Stomach (tissue), 9 donors: ENCODE measurements around the gene CYB5B. TPM values are rescaled to one million over a fixed set of nuclear protein-coding genes. Genes with fewer than 3 reads are reported as not detected.

Experiments
- DNase-seq, 2 donors: peaks; one replicate each; pipeline versions ENCODE4 v3.0.0 to v3.0.0-alpha.2; 2013 to 2019
- H3K27ac ChIP-seq, 5 donors: fragments of 200-600 bp in 4 of 5; sonication (generic) in 4 of 5; one replicate each; pipeline ENCODE4 v1.5.1; 2013 to 2019; ENCODE audit warnings: mild to moderate bottlenecking in 1 of 5, moderate library complexity in 1 of 5
- H3K27me3 ChIP-seq, 3 donors: fragments of 200-600 bp; sonication (generic); one replicate each; pipeline ENCODE4 v1.5.1; 2017 to 2019; ENCODE audit warnings: mixed run types in 1 of 3
- H3K36me3 ChIP-seq, 4 donors: fragments of 200-600 bp; sonication (generic); 1 replicate in 3 of 4; 2 replicates in 1 of 4; pipeline ENCODE4 v1.5.1; 2016 to 2019
- H3K4me1 ChIP-seq, 4 donors: fragments of 200-600 bp; sonication (generic); one replicate each; pipeline ENCODE4 v1.5.1; 2016 to 2019
- H3K4me3 ChIP-seq, 4 donors: fragments of 200-600 bp; sonication (generic) in 3 of 4; one replicate each; pipeline ENCODE4 v1.5.1; 2016 to 2019; ENCODE audit warnings: mild to moderate bottlenecking in 1 of 4
- H3K9me3 ChIP-seq, 4 donors: fragments of 200-600 bp; sonication (generic); one replicate each; pipeline ENCODE4 v1.5.1; 2016 to 2019
- CTCF ChIP-seq, 7 experiments: fragments of 450-650 bp in 4 of 7; fragments of 200-600 bp in 3 of 7; sonication (generic) in 3 of 7; IDR thresholded peaks; one replicate each; pipeline ENCODE4 v1.5.1; 2016 to 2019; ENCODE audit warnings: antibody characterized with exemption in 7 of 7, control low read depth in 2 of 7, mild to moderate bottlenecking in 1 of 7
- EP300 ChIP-seq: sonication (generic); formaldehyde crosslinking; IDR thresholded peaks from one replicate; pipeline ENCODE4 v1.6.1; 2017; ENCODE audit warnings: antibody characterized with exemption
- POLR2A ChIP-seq, 4 donors: fragments of 450-650 bp; IDR thresholded peaks; one replicate each; pipeline ENCODE4 v1.6.1; 2016; ENCODE audit warnings: antibody characterized with exemption in 4 of 4, control low read depth in 2 of 4, mild to moderate bottlenecking in 1 of 4, moderate library complexity in 1 of 4
- POLR2AphosphoS5 ChIP-seq, 3 donors: sonication (generic); formaldehyde crosslinking; IDR thresholded peaks; one replicate each; pipeline ENCODE4 v1.6.1; 2016; ENCODE audit warnings: antibody characterized with exemption in 3 of 3
- WGBS, 5 donors: extraction: QIAGEN DNeasy Blood & Tissue Kit in 3 of 5; methylation state at CpG; one replicate each; pipeline versions ENCODE4 v1.1.5 to v1.1.7; 2013 to 2018; 5-methylcytosine and 5-hydroxymethylcytosine counted together
- intact Hi-C: fragments of 100-400 bp; cut with DNase I; formaldehyde crosslinking; loops from one replicate; pipeline ENCODE4 v1.15.1; 2023; ENCODE audit warnings: low total_unique reads
- polyA plus RNA-seq, 3 donors: library from polyadenylated mRNA; stranded (reverse); fragments of 200-250 nt; gene quantifications; one replicate each; pipeline ENCODE4 v1.2.3, GENCODE V29; 2013
- total RNA-seq, 5 donors: library from RNA; depleted of rRNA; stranded (reverse); fragments of >200 nt; gene quantifications; one replicate each; pipeline versions ENCODE4 v1.1.0 to v1.2.3, GENCODE V29; 2014 to 2016
- donor health status: healthy with polysubstance abuse.
- donor health status: Bipolar disorder and iron deficiency.
- donor health status: healthy.

Gene CYB5B
- total and polyA plus RNA-seq, 8 donors: 9.3 to 76.3 (median 49.8) TPM

- TF ChIP-seq POLR2A (IDR thresholded peaks at IDR 0.05) (no peak), CTCF (IDR thresholded peaks at IDR 0.05) (no peak), EP300 (no peak), POLR2AphosphoS5 (IDR thresholded peaks at IDR 0.05) (no peak)
- H3K4me1 ChIP-seq: peaks cover 0 to 7% (median 0%) of the 10 kb centered on the region in 4 donors
- H3K9me3 ChIP-seq: no peaks in the 10 kb centered on the region
- no peak overlapping the region for H3K4me3 ChIP-seq
- no peak overlapping the region for H3K27ac ChIP-seq
- intact Hi-C loops: no loop called here
- H3K36me3 ChIP-seq: no peaks in the 10 kb centered on the region
- no peaks in the 10 kb centered on the region for H3K27me3 ChIP-seq
- 23 to 51% (median 32%) methylated on average over 4 of the region's 4 CpGs for WGBS, 5 donors
- DNase-seq: peak in 1 of 2 donors; percentile 26
These were observed 77.7 kb downstream of the CYB5B start for GRCh38 chr16:69501956-69502745.

- Histone ChIP-seq H3K36me3 (no peaks in the 10 kb centered on the region), H3K9me3 (no peaks in the 10 kb centered on the region), H3K27ac (no peak overlapping the region), H3K27me3 (no peaks in the 10 kb centered on the region), H3K4me3 (no peak overlapping the region), H3K4me1 (peaks cover 0 to 7% (median 0%) of the 10 kb centered on the region in 4 donors)
- TF ChIP-seq POLR2AphosphoS5 (IDR thresholded peaks at IDR 0.05): no peak
- intact Hi-C loops: no loop called here
- no peak for DNase-seq
- 91 to 97% (median 96%) methylated on average over 4 of the region's 4 CpGs for WGBS, 5 donors
These were observed 78.8 kb downstream of the CYB5B start for GRCh38 chr16:69503244-69503643.

- Histone ChIP-seq H3K27ac (no peak overlapping the region), H3K36me3 (no peaks in the 10 kb centered on the region), H3K27me3 (no peaks in the 10 kb centered on the region), H3K9me3 (no peaks in the 10 kb centered on the region), H3K4me3 (no peak overlapping the region), H3K4me1 (no peaks in the 10 kb centered on the region)
- TF ChIP-seq CTCF (IDR thresholded peaks at IDR 0.05): no peak
- no peak for TF ChIP-seq EP300
- TF ChIP-seq POLR2A (IDR thresholded peaks at IDR 0.05): no peak
- no peak for TF ChIP-seq POLR2AphosphoS5 (IDR thresholded peaks at IDR 0.05)
- 57 to 64% (median 60%) methylated on average over 4 of the region's 4 CpGs for WGBS, 5 donors
- intact Hi-C loops: no loop called here
- DNase-seq: no peak
These were observed 83.8 kb downstream of the CYB5B start for GRCh38 chr16:69508033-69508755.

DNA sequence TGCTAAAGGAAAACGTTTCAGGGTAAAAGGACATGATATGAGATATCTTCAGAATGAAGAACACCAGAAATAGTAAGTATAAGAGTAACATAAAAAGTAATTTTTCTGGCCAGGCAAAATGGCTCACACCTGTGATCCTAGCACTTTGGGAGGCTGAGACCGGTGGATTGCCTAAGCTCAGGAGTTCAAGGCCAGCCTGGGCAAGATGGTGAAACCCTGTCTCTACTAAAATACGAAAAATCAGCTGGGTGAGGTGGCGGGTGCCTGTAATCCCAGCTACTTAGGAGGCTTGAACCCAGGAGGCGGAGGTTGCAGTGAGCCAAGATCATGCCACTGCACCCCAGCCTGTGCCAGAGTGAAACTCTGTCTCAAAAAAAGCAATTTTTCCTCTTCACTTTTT is 84.7 kb downstream of the CYB5B start:
- Histone ChIP-seq H3K36me3 (no peaks in the 10 kb centered on the region), H3K27ac (no peak overlapping the region), H3K4me1 (no peaks in the 10 kb centered on the region), H3K9me3 (no peaks in the 10 kb centered on the region), H3K27me3 (no peaks in the 10 kb centered on the region), H3K4me3 (no peak overlapping the region)
- WGBS, 5 donors: 81 to 87% (median 83%) methylated on average over 5 of the region's 5 CpGs
- DNase-seq: no peak
- intact Hi-C loops: no loop called here
- TF ChIP-seq POLR2AphosphoS5 (IDR thresholded peaks at IDR 0.05): no peak
- no peak for TF ChIP-seq EP300
- no peak for TF ChIP-seq CTCF (IDR thresholded peaks at IDR 0.05)
- no peak for TF ChIP-seq POLR2A (IDR thresholded peaks at IDR 0.05)
